Nephron (organoid): ENCODE measurements around the gene HRH1.

Source experiments
- H3K27ac Mint-ChIP-seq, 3 experiments: 2 replicates each; pipeline ENCODE4 v1.8.0; 2020; ENCODE audit warnings: mixed read lengths in 3 of 3, mild to moderate bottlenecking in 2 of 3, moderate library complexity in 1 of 3
- H3K27me3 Mint-ChIP-seq: 2 replicates; pipeline ENCODE4 v1.8.0; 2021; ENCODE audit warnings: low read depth, mild to moderate bottlenecking, moderate library complexity, mixed read lengths
- H3K36me3 Mint-ChIP-seq: 2 replicates; pipeline ENCODE4 v1.8.0; 2020; ENCODE audit warnings: low read depth, mixed read lengths
- H3K4me1 Mint-ChIP-seq: 2 replicates; pipeline ENCODE4 v1.8.0; 2020; ENCODE audit warnings: mixed read lengths
- H3K4me3 Mint-ChIP-seq, 3 experiments: 2 replicates each; pipeline ENCODE4 v1.8.0; 2020; ENCODE audit warnings: mild to moderate bottlenecking in 3 of 3, mixed read lengths in 3 of 3, moderate library complexity in 2 of 3
- H3K9me3 Mint-ChIP-seq: 2 replicates; pipeline ENCODE4 v1.8.0; 2020; ENCODE audit warnings: mixed read lengths
- CTCF ChIP-seq, 3 experiments: fragments of 200-600 bp; sonication (generic); IDR thresholded peaks; one replicate each; pipeline ENCODE4 v1.5.0; 2021; ENCODE audit warnings: antibody characterized with exemption in 3 of 3; ENCODE audit not compliant: unreplicated experiment in 3 of 3

The HRH1 gene

GRCh38 chr3:11137627-11137959 lies 16.7 kb upstream of the HRH1 start:
- Mint-ChIP-seq H3K4me3 (no peak overlapping the region), H3K27me3 (peaks cover 7% of the 10 kb centered on the region), H3K9me3 (peaks cover 5% of the 10 kb centered on the region), H3K27ac (no peak overlapping the region), H3K36me3 (no peaks in the 10 kb centered on the region), H3K4me1 (peaks cover 16% of the 10 kb centered on the region)
- no peak for TF ChIP-seq CTCF (IDR thresholded peaks at IDR 0.05; ENCODE audit: unreplicated experiment in 3 of 3)

GRCh38 chr3:11138371-11138770 lies 15.9 kb upstream of the HRH1 start:
- H3K36me3 Mint-ChIP-seq = no peaks in the 10 kb centered on the region
- no peak overlapping the region for H3K27ac Mint-ChIP-seq
- peaks cover 10% of the 10 kb centered on the region for H3K27me3 Mint-ChIP-seq
- H3K4me1 Mint-ChIP-seq = peaks cover 16% of the 10 kb centered on the region
- TF ChIP-seq CTCF (IDR thresholded peaks at IDR 0.05; ENCODE audit: unreplicated experiment in 3 of 3) = no peak
- H3K9me3 Mint-ChIP-seq = peaks cover 5% of the 10 kb centered on the region
- H3K4me3 Mint-ChIP-seq = no peak overlapping the region

- peak overlapping the region in 1 of 3 experiments; percentile 20 for H3K27ac Mint-ChIP-seq
- H3K4me1 Mint-ChIP-seq = peaks cover 16% of the 10 kb centered on the region
- no peak overlapping the region for H3K4me3 Mint-ChIP-seq
- no peaks in the 10 kb centered on the region for H3K36me3 Mint-ChIP-seq
- H3K27me3 Mint-ChIP-seq = peaks cover 13% of the 10 kb centered on the region
- H3K9me3 Mint-ChIP-seq = peaks cover 5% of the 10 kb centered on the region
- no peak for TF ChIP-seq CTCF (IDR thresholded peaks at IDR 0.05; ENCODE audit: unreplicated experiment in 3 of 3)
These were observed 14.1 kb upstream of the HRH1 start for GRCh38 chr3:11140030-11140712.

- H3K4me3 Mint-ChIP-seq = no peak overlapping the region
- no peak overlapping the region for H3K27ac Mint-ChIP-seq
- TF ChIP-seq CTCF (IDR thresholded peaks at IDR 0.05; ENCODE audit: unreplicated experiment in 3 of 3) = no peak
- no peaks in the 10 kb centered on the region for H3K36me3 Mint-ChIP-seq
- peaks cover 17% of the 10 kb centered on the region for H3K4me1 Mint-ChIP-seq
- peaks cover 13% of the 10 kb centered on the region for H3K27me3 Mint-ChIP-seq
- H3K9me3 Mint-ChIP-seq = peaks cover 5% of the 10 kb centered on the region
These were observed 13.6 kb upstream of the HRH1 start for GRCh38 chr3:11140713-11141104.

GRCh38 chr3:11143476-11143875 lies 10.8 kb upstream of the HRH1 start:
- H3K36me3 Mint-ChIP-seq = no peaks in the 10 kb centered on the region
- peaks cover 17% of the 10 kb centered on the region for H3K27me3 Mint-ChIP-seq
- no peak for TF ChIP-seq CTCF (IDR thresholded peaks at IDR 0.05; ENCODE audit: unreplicated experiment in 3 of 3)
- no peak overlapping the region for H3K27ac Mint-ChIP-seq
- peaks cover 19% of the 10 kb centered on the region for H3K4me1 Mint-ChIP-seq
- no peak overlapping the region for H3K4me3 Mint-ChIP-seq
- no peaks in the 10 kb centered on the region for H3K9me3 Mint-ChIP-seq

GRCh38 chr3:11144996-11145395 lies 9.3 kb upstream of the HRH1 start:
- H3K9me3 Mint-ChIP-seq = no peaks in the 10 kb centered on the region
- peaks cover 27% of the 10 kb centered on the region for H3K27me3 Mint-ChIP-seq

More at GRCh38 chr3:11144996-11145395, 9.3 kb upstream of the HRH1 start:
- TF ChIP-seq CTCF (IDR thresholded peaks at IDR 0.05; ENCODE audit: unreplicated experiment in 3 of 3) = no peak
- Mint-ChIP-seq H3K4me3 (no peak overlapping the region), H3K27ac (no peak overlapping the region), H3K36me3 (no peaks in the 10 kb centered on the region), H3K4me1 (peaks cover 17% of the 10 kb centered on the region)
